Fibroblast of villous mesenchyme (primary cell): Measurements from ENCODE around the gene CAMK2G. TPM values are rescaled to one million over a fixed set of nuclear protein-coding genes. Genes with fewer than 3 reads are reported as not detected.
"Not testable (repeated sequence)": the region's sequence is repeated elsewhere in the genome, so short reads cannot be mapped to it uniquely, and the experiment has no call there.

Experiments
- DNase-seq: peaks from one replicate; pipeline ENCODE4 v3.0.0-alpha.2; 2010; ENCODE audit warnings: low read depth
- H3K4me3 ChIP-seq: 2 replicates; pipeline ENCODE4 v1.5.1; 2011; ENCODE audit warnings: low read depth, mild to moderate bottlenecking, low read length
- CTCF ChIP-seq: IDR thresholded peaks from 2 replicates; pipeline ENCODE4 v1.5.1; 2012; ENCODE audit warnings: low read depth, mild to moderate bottlenecking, low read length; ENCODE audit not compliant: insufficient read depth
- total RNA-seq: library from RNA; depleted of rRNA; stranded (reverse); fragments of >200 nt; gene quantifications from 2 replicates; pipeline ENCODE4 v1.2.3, GENCODE V29; 2012

Gene CAMK2G
- total RNA-seq = 30.6 and 36.7 TPM in 2 replicates

- peak within 1 kb of the TSS; percentile 73 for H3K4me3 ChIP-seq
- peak; percentile 81 for DNase-seq
- TF ChIP-seq CTCF = no peak
These were observed at the start of gene CAMK2G for GRCh38 chr10:73874267-73875138. Gene CAMK2G, minus strand, starts transcription at chr10:73874555. Its CDS starts 94 bp downstream, at chr10:73874461.

- TF ChIP-seq CTCF = no peak
- no peak overlapping the region for H3K4me3 ChIP-seq
- DNase-seq = no peak
These were observed 48.4 kb upstream of the CAMK2G start for GRCh38 chr10:73922864-73923133.

GRCh38 chr10:73922007-73922863 is 47.9 kb upstream of the CAMK2G start:
- peak; percentile 39 for DNase-seq
- TF ChIP-seq CTCF = no peak
- H3K4me3 ChIP-seq = no peak overlapping the region

GRCh38 chr10:73920089-73920488 is 45.7 kb upstream of the CAMK2G start:
- H3K4me3 ChIP-seq = no peak overlapping the region
- DNase-seq = peak; percentile 76
- TF ChIP-seq CTCF = no peak

GRCh38 chr10:73919481-73919880 is 45.1 kb upstream of the CAMK2G start:
- not testable (repeated sequence) for H3K4me3 ChIP-seq, DNase-seq

GRCh38 chr10:73917566-73918305 is 43.4 kb upstream of the CAMK2G start:
- no peak for TF ChIP-seq CTCF
- H3K4me3 ChIP-seq = no peak overlapping the region
- DNase-seq = no peak
